Muscle layer of colon (tissue), 2 donors: Measurements from ENCODE around the gene GPR162.

Source experiments
- H3K27ac ChIP-seq: one replicate; pipeline ENCODE4 v1.7.0; 2013; ENCODE audit warnings: low read depth, mild to moderate bottlenecking, low read length, moderate library complexity
- H3K27me3 ChIP-seq, 2 donors: one replicate each; pipeline ENCODE4 v1.7.0; 2013; ENCODE audit warnings: low read length in 2 of 2, mild to moderate bottlenecking in 2 of 2; ENCODE audit not compliant: insufficient read depth in 2 of 2, control insufficient read depth in 1 of 2
- H3K36me3 ChIP-seq: one replicate; pipeline ENCODE4 v1.7.0; 2013; ENCODE audit warnings: mild to moderate bottlenecking, low read length; ENCODE audit not compliant: insufficient read depth
- H3K4me1 ChIP-seq: one replicate; pipeline ENCODE4 v1.7.0; 2013; ENCODE audit warnings: mild to moderate bottlenecking, low read length; ENCODE audit not compliant: insufficient read depth
- H3K4me3 ChIP-seq, 2 donors: one replicate each; pipeline ENCODE4 v1.7.0; 2013; ENCODE audit warnings: low read length in 2 of 2, low read depth in 1 of 2, mild to moderate bottlenecking in 1 of 2, moderate library complexity in 1 of 2
- H3K9ac ChIP-seq: one replicate; pipeline ENCODE4 v1.7.0; 2013; ENCODE audit warnings: low read length
- H3K9me3 ChIP-seq: one replicate; pipeline ENCODE4 v1.7.0; 2013; ENCODE audit warnings: mild to moderate bottlenecking, low read length
- donor health status: abdominal sarcoma.
- donor health status: Adenocarcinoma of cecum.

GPR162 gene

GRCh38 chr12:6824901-6825381, 3.3 kb downstream of the GPR162 start:
- peak overlapping the region in 1 of 2 donors; percentile 36 for H3K4me3 ChIP-seq
- H3K9ac ChIP-seq = no peak overlapping the region
- no peaks in the 10 kb centered on the region for H3K27me3 ChIP-seq
- no peaks in the 10 kb centered on the region for H3K9me3 ChIP-seq
- no peaks in the 10 kb centered on the region for H3K36me3 ChIP-seq
- no peak overlapping the region for H3K27ac ChIP-seq
- peaks cover 40% of the 10 kb centered on the region for H3K4me1 ChIP-seq

GRCh38 chr12:6825398-6826124, 3.9 kb downstream of the GPR162 start:
- Histone ChIP-seq H3K36me3 (no peaks in the 10 kb centered on the region), H3K9me3 (no peaks in the 10 kb centered on the region), H3K27ac (no peak overlapping the region), H3K27me3 (no peaks in the 10 kb centered on the region), H3K4me1 (peaks cover 42% of the 10 kb centered on the region), H3K9ac (no peak overlapping the region), H3K4me3 (peak overlapping the region in 1 of 2 donors; percentile 36)

GRCh38 chr12:6826125-6826733, 4.6 kb downstream of the GPR162 start:
- Histone ChIP-seq H3K4me1 (peaks cover 36% of the 10 kb centered on the region), H3K27ac (no peak overlapping the region), H3K4me3 (no peak overlapping the region), H3K9me3 (no peaks in the 10 kb centered on the region), H3K27me3 (no peaks in the 10 kb centered on the region), H3K36me3 (no peaks in the 10 kb centered on the region), H3K9ac (no peak overlapping the region)

GRCh38 chr12:6826734-6827436, 5.3 kb downstream of the GPR162 start:
- peak overlapping the region; percentile 0 for H3K9ac ChIP-seq
- peak overlapping the region in 1 of 2 donors; percentile 14 for H3K4me3 ChIP-seq
- H3K9me3 ChIP-seq = no peaks in the 10 kb centered on the region
- no peaks in the 10 kb centered on the region for H3K27me3 ChIP-seq
- H3K36me3 ChIP-seq = peaks cover 5% of the 10 kb centered on the region
- peak overlapping the region; percentile 78 for H3K27ac ChIP-seq
- H3K4me1 ChIP-seq = peaks cover 35% of the 10 kb centered on the region

- Histone ChIP-seq H3K9ac (peak overlapping the region; percentile 0), H3K9me3 (no peaks in the 10 kb centered on the region), H3K27ac (peak overlapping the region; percentile 78), H3K4me3 (peak overlapping the region in 1 of 2 donors; percentile 14), H3K36me3 (peaks cover 6% of the 10 kb centered on the region), H3K4me1 (peaks cover 29% of the 10 kb centered on the region), H3K27me3 (no peaks in the 10 kb centered on the region)
Observed at GRCh38 chr12:6827437-6827911, 5.9 kb downstream of the GPR162 start.

- Histone ChIP-seq H3K36me3 (peaks cover 9% of the 10 kb centered on the region), H3K27me3 (no peaks in the 10 kb centered on the region), H3K4me3 (peak within 1 kb of the TSS; percentile 84 to 87), H3K27ac (peak within 1 kb of the TSS; percentile 85), H3K9ac (peak within 1 kb of the TSS; percentile 76), H3K4me1 (peaks cover 29% of the 10 kb centered on the region), H3K9me3 (no peaks in the 10 kb centered on the region)
Observed at GRCh38 chr12:6827982-6828780, 6.6 kb downstream of the GPR162 start, which contains the start of gene P3H3. Gene P3H3 (plus strand): TSS chr12:6828407. CDS start chr12:6828441, 34 bp downstream.

GRCh38 chr12:6828781-6829535, 7.3 kb downstream of the GPR162 start:
- H3K27me3 ChIP-seq = no peaks in the 10 kb centered on the region
- H3K27ac ChIP-seq = peak overlapping the region; percentile 85
- H3K9ac ChIP-seq = peak overlapping the region; percentile 76
- no peaks in the 10 kb centered on the region for H3K9me3 ChIP-seq
- H3K36me3 ChIP-seq = peaks cover 15% of the 10 kb centered on the region
- peak overlapping the region; percentile 84 to 87 for H3K4me3 ChIP-seq
- H3K4me1 ChIP-seq = peaks cover 29% of the 10 kb centered on the region

GRCh38 chr12:6829536-6830220, 8.1 kb downstream of the GPR162 start:
- Histone ChIP-seq H3K4me3 (peak overlapping the region; percentile 84 to 87), H3K27me3 (no peaks in the 10 kb centered on the region), H3K27ac (peak overlapping the region; percentile 85), H3K9me3 (no peaks in the 10 kb centered on the region), H3K9ac (peak overlapping the region; percentile 76), H3K36me3 (peaks cover 15% of the 10 kb centered on the region), H3K4me1 (peaks cover 29% of the 10 kb centered on the region)

GRCh38 chr12:6830286-6830890, 8.8 kb downstream of the GPR162 start:
- Histone ChIP-seq H3K4me3 (no peak overlapping the region), H3K27ac (no peak overlapping the region)

More at GRCh38 chr12:6830286-6830890, 8.8 kb downstream of the GPR162 start:
- Histone ChIP-seq H3K27me3 (no peaks in the 10 kb centered on the region), H3K9ac (no peak overlapping the region), H3K36me3 (peaks cover 15% of the 10 kb centered on the region), H3K4me1 (peaks cover 23% of the 10 kb centered on the region), H3K9me3 (no peaks in the 10 kb centered on the region)
